Trophoblast cell (in vitro differentiated cells and primary cell): Measurements from ENCODE around the gene RAB30. TPM values are rescaled to one million over a fixed set of nuclear protein-coding genes. Genes with fewer than 3 reads are reported as not detected.

Experiments
- DNase-seq, 2 donors: peaks; one replicate each; pipeline ENCODE4 v3.0.0-alpha.2; 2016
- H2AFZ ChIP-seq: 2 replicates; pipeline ENCODE4 v1.6.1; 2013; ENCODE audit warnings: low read length, moderate library complexity, mild to moderate bottlenecking; ENCODE audit not compliant: insufficient read depth, poor library complexity
- H2AK5ac ChIP-seq: 2 replicates; pipeline ENCODE4 v1.6.1; 2013; ENCODE audit warnings: mild to moderate bottlenecking, low read length
- H2BK120ac ChIP-seq: 2 replicates; pipeline ENCODE4 v1.6.1; 2013; ENCODE audit warnings: low read length, mild to moderate bottlenecking, moderate library complexity; ENCODE audit not compliant: insufficient read depth, poor library complexity
- H2BK12ac ChIP-seq: 2 replicates; pipeline ENCODE4 v1.6.1; 2013; ENCODE audit warnings: mild to moderate bottlenecking, low read length, moderate library complexity
- H2BK5ac ChIP-seq: 2 replicates; pipeline ENCODE4 v1.6.1; 2013; ENCODE audit warnings: low read length, low read depth, moderate library complexity, mild to moderate bottlenecking; ENCODE audit not compliant: poor library complexity
- H3K14ac ChIP-seq: 2 replicates; pipeline ENCODE4 v1.6.1; 2013; ENCODE audit warnings: mild to moderate bottlenecking, low read length
- H3K18ac ChIP-seq: 2 replicates; pipeline ENCODE4 v1.6.1; 2013; ENCODE audit warnings: mild to moderate bottlenecking, low read length
- H3K23ac ChIP-seq: 2 replicates; pipeline ENCODE4 v1.6.1; 2013; ENCODE audit warnings: low read length
- H3K27ac ChIP-seq: 2 replicates; pipeline ENCODE4 v1.5.1; 2013; ENCODE audit warnings: low read depth, mild to moderate bottlenecking, inconsistent platforms, low read length, moderate library complexity
- H3K27me3 ChIP-seq: 2 replicates; pipeline ENCODE4 v1.6.1; 2013; ENCODE audit warnings: inconsistent platforms, mild to moderate bottlenecking, low read length, moderate library complexity; ENCODE audit not compliant: insufficient read depth
- H3K36me3 ChIP-seq, 2 experiments: 1 replicate in 1 of 2; 2 replicates in 1 of 2; pipeline ENCODE4 v1.6.1; 2013; ENCODE audit warnings: low read length in 2 of 2, mild to moderate bottlenecking in 2 of 2, moderate library complexity in 1 of 2; ENCODE audit not compliant: insufficient read depth in 2 of 2, control insufficient read depth in 1 of 2
- H3K4ac ChIP-seq: 2 replicates; pipeline ENCODE4 v1.6.1; 2013; ENCODE audit warnings: low read depth, mild to moderate bottlenecking, low read length, moderate library complexity
- H3K4me1 ChIP-seq, 2 experiments: 1 replicate in 1 of 2; 2 replicates in 1 of 2; pipeline ENCODE4 v1.6.1; 2013; ENCODE audit warnings: low read length in 2 of 2, mild to moderate bottlenecking in 2 of 2, moderate library complexity in 1 of 2; ENCODE audit not compliant: insufficient read depth in 2 of 2, control insufficient read depth in 1 of 2
- H3K4me2 ChIP-seq: 2 replicates; pipeline ENCODE4 v1.6.1; 2013; ENCODE audit warnings: inconsistent platforms, mild to moderate bottlenecking, low read length, moderate library complexity
- H3K4me3 ChIP-seq: 2 replicates; pipeline ENCODE4 v1.5.1; 2013; ENCODE audit warnings: mild to moderate bottlenecking, low read depth, low read length, inconsistent platforms
- H3K79me1 ChIP-seq: one replicate; pipeline ENCODE4 v1.6.1; 2013; ENCODE audit warnings: low read length
- H3K79me2 ChIP-seq: 2 replicates; pipeline ENCODE4 v1.6.1; 2013; ENCODE audit warnings: low read length, mild to moderate bottlenecking; ENCODE audit not compliant: control insufficient read depth, insufficient read depth, poor library complexity
- H3K9ac ChIP-seq: 2 replicates; pipeline ENCODE4 v1.6.1; 2013; ENCODE audit warnings: mild to moderate bottlenecking, low read length
- H3K9me3 ChIP-seq: 2 replicates; pipeline ENCODE4 v1.6.1; 2013; ENCODE audit warnings: low read depth, mild to moderate bottlenecking, control low read depth, inconsistent platforms, low read length; ENCODE audit not compliant: insufficient read depth
- H4K12ac ChIP-seq: 2 replicates; pipeline ENCODE4 v1.6.1; 2013; ENCODE audit warnings: low read depth, mild to moderate bottlenecking, low read length, moderate library complexity
- H4K8ac ChIP-seq: 2 replicates; pipeline ENCODE4 v1.6.1; 2013; ENCODE audit warnings: low read depth, mild to moderate bottlenecking, low read length, moderate library complexity
- H4K91ac ChIP-seq: one replicate; pipeline ENCODE4 v1.6.1; 2013; ENCODE audit warnings: low read depth, mild to moderate bottlenecking, low read length, moderate library complexity
- WGBS: extraction: QIAGEN DNeasy Blood & Tissue Kit; methylation state at CpG from one replicate; pipeline ENCODE4 v1.1.7; 2013; ENCODE audit warnings: missing lambda C conversion rate; ENCODE audit not compliant: insufficient read length, insufficient coverage; ENCODE audit errors: extremely low coverage; 5-methylcytosine and 5-hydroxymethylcytosine counted together
- polyA plus RNA-seq: library from polyadenylated mRNA; stranded (reverse); fragments of 200-250 nt; gene quantifications from 2 replicates; pipeline ENCODE4 v1.2.3, GENCODE V29; 2013

RAB30 gene
- 4.2 and 4.3 TPM in 2 replicates for polyA plus RNA-seq

- no peak within 1 kb of the TSS for H3K23ac ChIP-seq
- no peaks in the 10 kb centered on the region for H3K9me3 ChIP-seq
- peak within 1 kb of the TSS; percentile 81 for H2BK5ac ChIP-seq
- H4K8ac ChIP-seq = peak within 1 kb of the TSS; percentile 96
- WGBS = no CpG with 5 or more reads among the region's 35 CpGs
- DNase-seq = peak; percentile 100
- H3K79me2 ChIP-seq = peaks cover 12% of the 10 kb centered on the region
- peak within 1 kb of the TSS; percentile 71 for H3K4me2 ChIP-seq
- peak within 1 kb of the TSS; percentile 98 for H3K14ac ChIP-seq
- peak within 1 kb of the TSS; percentile 90 for H3K4ac ChIP-seq
- H3K27me3 ChIP-seq = no peaks in the 10 kb centered on the region
- peak within 1 kb of the TSS; percentile 94 for H2AK5ac ChIP-seq
- H2AFZ ChIP-seq = peak within 1 kb of the TSS; percentile 74
- H3K79me1 ChIP-seq = peaks cover 13% of the 10 kb centered on the region
- peak within 1 kb of the TSS; percentile 94 for H4K12ac ChIP-seq
- H2BK12ac ChIP-seq = peak within 1 kb of the TSS; percentile 6
- H3K4me1 ChIP-seq = peaks cover 4 to 9% of the 10 kb centered on the region in 2 experiments
- peak within 1 kb of the TSS; percentile 75 for H3K27ac ChIP-seq
- peak within 1 kb of the TSS; percentile 95 for H3K18ac ChIP-seq
- peaks cover 5 to 9% of the 10 kb centered on the region in 2 experiments for H3K36me3 ChIP-seq
- peak within 1 kb of the TSS; percentile 98 for H3K4me3 ChIP-seq
- peak within 1 kb of the TSS; percentile 89 for H2BK120ac ChIP-seq
- H3K9ac ChIP-seq = peak within 1 kb of the TSS; percentile 98
- H4K91ac ChIP-seq = peak within 1 kb of the TSS; percentile 84
These were observed at the start of gene RAB30 for GRCh38 chr11:83071567-83072349. Gene RAB30, minus strand, starts transcription at chr11:83071897. Its CDS starts 74,581 bp downstream, at chr11:82997316.

- Histone ChIP-seq H3K4me3 (no peak overlapping the region), H2AFZ (no peak overlapping the region), H4K8ac (no peak overlapping the region), H2BK5ac (no peak overlapping the region), H3K23ac (no peak overlapping the region), H3K36me3 (no peaks in the 10 kb centered on the region), H2BK120ac (no peak overlapping the region), H3K9ac (no peak overlapping the region), H3K27ac (no peak overlapping the region), H3K79me2 (no peaks in the 10 kb centered on the region), H3K14ac (no peak overlapping the region), H3K4ac (no peak overlapping the region), H3K79me1 (no peaks in the 10 kb centered on the region), H3K18ac (no peak overlapping the region), H3K4me1 (no peaks in the 10 kb centered on the region), H2AK5ac (no peak overlapping the region), H3K9me3 (no peaks in the 10 kb centered on the region), H4K12ac (no peak overlapping the region), H3K4me2 (no peak overlapping the region), H4K91ac (no peak overlapping the region), H2BK12ac (no peak overlapping the region), H3K27me3 (no peaks in the 10 kb centered on the region)
- DNase-seq = no peak
These were observed 48.6 kb upstream of the RAB30 start for GRCh38 chr11:83120327-83120726.

- no peaks in the 10 kb centered on the region for H3K79me2 ChIP-seq
- no peak overlapping the region for H2AFZ ChIP-seq
- no peak overlapping the region for H3K4me3 ChIP-seq
- no peak overlapping the region for H4K8ac ChIP-seq
- no peak overlapping the region for H3K4me2 ChIP-seq
- no peak overlapping the region for H3K14ac ChIP-seq
- no peak overlapping the region for H2BK120ac ChIP-seq
- H3K27ac ChIP-seq = no peak overlapping the region
- WGBS = no CpG with 5 or more reads among the region's 3 CpGs
- H3K9ac ChIP-seq = no peak overlapping the region
- no peak overlapping the region for H2BK12ac ChIP-seq
- no peaks in the 10 kb centered on the region for H3K36me3 ChIP-seq
- H4K91ac ChIP-seq = no peak overlapping the region
- H3K18ac ChIP-seq = no peak overlapping the region
- no peaks in the 10 kb centered on the region for H3K27me3 ChIP-seq
- no peak overlapping the region for H3K4ac ChIP-seq
- H2AK5ac ChIP-seq = no peak overlapping the region
- DNase-seq = no peak
- no peaks in the 10 kb centered on the region for H3K9me3 ChIP-seq
- no peak overlapping the region for H3K23ac ChIP-seq
- no peaks in the 10 kb centered on the region for H3K4me1 ChIP-seq
- H2BK5ac ChIP-seq = no peak overlapping the region
- H4K12ac ChIP-seq = no peak overlapping the region
- H3K79me1 ChIP-seq = no peaks in the 10 kb centered on the region
These were observed 47.5 kb upstream of the RAB30 start for GRCh38 chr11:83119216-83119615.

GRCh38 chr11:83118814-83119213, 47.1 kb upstream of the RAB30 start:
- Histone ChIP-seq H2BK5ac (no peak overlapping the region), H2BK12ac (no peak overlapping the region), H2BK120ac (no peak overlapping the region), H3K79me1 (no peaks in the 10 kb centered on the region), H3K36me3 (no peaks in the 10 kb centered on the region), H3K4me1 (no peaks in the 10 kb centered on the region), H3K23ac (no peak overlapping the region), H4K8ac (no peak overlapping the region), H3K4me3 (no peak overlapping the region), H3K27me3 (no peaks in the 10 kb centered on the region), H3K9ac (no peak overlapping the region), H3K18ac (no peak overlapping the region), H3K4me2 (no peak overlapping the region), H2AFZ (no peak overlapping the region), H3K9me3 (no peaks in the 10 kb centered on the region), H3K14ac (no peak overlapping the region), H4K91ac (no peak overlapping the region), H3K27ac (no peak overlapping the region), H2AK5ac (no peak overlapping the region), H4K12ac (no peak overlapping the region), H3K4ac (no peak overlapping the region), H3K79me2 (no peaks in the 10 kb centered on the region)
- no peak for DNase-seq
